HG03432 (cell line): Measurements from ENCODE around the gene MYRIP.

ENCODE experiments used
- ATAC-seq: cut with Tn5 transposase; IDR thresholded peaks from one replicate; pipeline ENCODE4 v1.9.1; 2021; ENCODE audit warnings: mild to moderate bottlenecking, moderate library complexity; ENCODE audit not compliant: unreplicated experiment

MYRIP gene

DNA sequence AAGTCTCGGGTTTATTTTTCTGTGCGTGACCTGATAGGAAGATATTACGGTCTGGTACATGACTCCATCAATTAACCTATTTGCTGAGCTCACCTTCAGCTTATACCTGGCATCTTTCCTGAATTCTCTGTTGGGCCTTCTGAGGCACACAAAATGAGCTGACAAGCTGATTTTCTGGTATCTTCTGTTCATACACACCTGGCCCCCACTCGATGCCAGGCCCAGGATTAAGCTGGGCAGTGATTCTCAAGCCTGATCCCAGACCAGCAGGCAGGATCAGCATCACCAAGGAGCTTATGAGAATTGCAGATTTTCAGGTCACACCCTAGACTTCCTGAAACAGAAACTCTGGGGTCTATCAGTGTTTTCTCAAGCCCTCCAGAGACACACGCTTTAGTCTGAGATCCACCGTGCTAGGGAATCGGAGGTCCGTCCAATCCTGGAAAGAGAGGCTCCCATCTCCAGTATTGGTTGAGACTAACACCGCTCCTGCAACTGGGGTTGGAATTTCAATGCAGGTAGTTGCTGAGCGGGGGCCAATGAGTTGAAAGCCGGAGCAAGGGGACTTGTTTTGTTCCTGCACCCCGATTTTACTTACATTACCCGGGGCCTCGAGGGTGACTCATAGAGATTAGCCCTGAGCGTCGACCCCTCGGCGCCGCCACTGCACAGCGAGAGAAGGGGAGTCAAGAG lies 499.5 kb downstream of the MYRIP start:
- peak; percentile 2 for ATAC-seq

- ATAC-seq: peak; percentile 97
Observed at GRCh38 chr3:40309418-40309924, 500.1 kb downstream of the MYRIP start, which contains the start of gene EIF1B. Gene EIF1B (plus strand): TSS chr3:40309707. CDS start chr3:40309942, 235 bp downstream.
